K562 (cell line): ENCODE results near the gene TMEM260. TPM values are rescaled to one million over a fixed set of nuclear protein-coding genes. Genes with fewer than 3 reads are reported as not detected.

Experiments used
- ATAC-seq: fragments of 200-7000 bp; cut with Tn5 transposase; 3 replicates; pipeline ENCODE4 v1.9.1; 2020; ENCODE audit warnings: moderate library complexity
- BruUV-seq: library from RNA; stranded (reverse); fragments of 400-500 nt; replicated peaks from 2 replicates; lab custom pipeline; 2021; lab: Mats Ljungman, UMichigan
- CTCF ChIA-PET: fragments of 300-600 bp; formaldehyde crosslinking; extraction: SDS; loops from one replicate; lab custom pipeline; 2021; ENCODE audit warnings: low intra/inter-chr PET ratio; lab: Yijun Ruan, JAX
- POLR2A ChIA-PET: fragments of 300-600, 350-650 bp; sonication (Branson Sonifier 250); formaldehyde crosslinking; extraction: SDS; loops from one replicate; lab custom pipeline; 2021; ENCODE audit warnings: antibody characterized with exemption, inconsistent platforms; lab: Yijun Ruan, JAX
- DNase-seq, 4 experiments: peaks; one replicate each; pipeline versions ENCODE4 v3.0.0 to v3.0.0-alpha.2; 2011 to 2018; ENCODE audit warnings: low spot score in 3 of 4, mixed read lengths in 3 of 4; ENCODE audit errors: extremely low read depth in 1 of 4
- FAIRE-seq: peaks from 2 replicates; lab custom pipeline; 2011; peaks lifted over from hg19 to GRCh38; lab: Jason Lieb, UNC
- H2AFZ ChIP-seq: 2 replicates; pipeline ENCODE4 v1.6.0; 2011; ENCODE audit warnings: low read depth, low read length, control low read depth, inconsistent platforms
- H3K27ac ChIP-seq: fragments of 200-600 bp; 3 replicates; pipeline ENCODE4 v1.8.0; 2011; ENCODE audit warnings: low read depth, mild to moderate bottlenecking, control low read depth, inconsistent platforms, low read length, moderate library complexity, mixed read lengths; ENCODE audit errors: extremely low read depth
- H3K27me3 ChIP-seq, 2 experiments: fragments of 300-600 bp in 1 of 2; 2 replicates in 1 of 2; 3 replicates in 1 of 2; pipeline versions ENCODE4 v1.6.0 to v1.8.0; 2011; ENCODE audit warnings: inconsistent platforms in 2 of 2, low read length in 2 of 2, mild to moderate bottlenecking in 1 of 2, mixed read lengths in 1 of 2, moderate library complexity in 1 of 2; ENCODE audit not compliant: control insufficient read depth in 2 of 2, insufficient read depth in 2 of 2
- H3K36me3 ChIP-seq: fragments of 300-600 bp; 3 replicates; pipeline ENCODE4 v1.8.0; 2011; ENCODE audit warnings: mild to moderate bottlenecking, low read length, inconsistent platforms; ENCODE audit not compliant: control insufficient read depth, insufficient read depth
- H3K4me1 ChIP-seq, 2 experiments: fragments of 200-600 bp in 1 of 2; replicated peaks in 1 of 2; 2 replicates in 1 of 2; 3 replicates in 1 of 2; pipeline versions ENCODE4 v1.5.1 to v1.8.0; 2011; ENCODE audit warnings: inconsistent platforms in 2 of 2, low read length in 2 of 2, mild to moderate bottlenecking in 1 of 2, mixed read lengths in 1 of 2, moderate library complexity in 1 of 2; ENCODE audit not compliant: control insufficient read depth in 2 of 2, insufficient read depth in 2 of 2
- H3K4me2 ChIP-seq: 2 replicates; pipeline ENCODE4 v1.6.1; 2011; ENCODE audit warnings: low read length, control low read depth, inconsistent platforms, mixed read lengths; ENCODE audit not compliant: insufficient read depth
- H3K4me3 ChIP-seq: fragments of 200-600 bp; sonication (generic), shearing (Covaris generic); 2 replicates; pipeline ENCODE4 v1.5.1; 2016; ENCODE audit warnings: control low read depth, inconsistent platforms
- H3K79me2 ChIP-seq: fragments of 200-600 bp; 3 replicates; pipeline ENCODE4 v1.8.0; 2011; ENCODE audit warnings: low read length, inconsistent platforms; ENCODE audit not compliant: control insufficient read depth, insufficient read depth
- H3K9ac ChIP-seq, 2 experiments: 2 replicates each; pipeline versions ENCODE4 v1.6.0 to v1.6.1; 2011; ENCODE audit warnings: low read depth in 2 of 2, low read length in 2 of 2, control low read depth in 1 of 2, inconsistent platforms in 1 of 2, mild to moderate bottlenecking in 1 of 2, mixed read lengths in 1 of 2; ENCODE audit not compliant: insufficient read depth in 1 of 2
- H3K9me1 ChIP-seq: one replicate; pipeline ENCODE4 v1.6.0; 2011; ENCODE audit warnings: inconsistent platforms, mild to moderate bottlenecking, low read length, moderate library complexity; ENCODE audit not compliant: control insufficient read depth, insufficient read depth
- H3K9me3 ChIP-seq: replicated peaks from 2 replicates; pipeline ENCODE4 v1.5.1; 2011; ENCODE audit warnings: low read depth, low read length, inconsistent platforms; ENCODE audit not compliant: control insufficient read depth, insufficient read depth
- H4K20me1 ChIP-seq: replicated peaks from 2 replicates; pipeline ENCODE4 v1.6.1; 2011; ENCODE audit warnings: low read length, inconsistent platforms, mixed read lengths; ENCODE audit not compliant: control insufficient read depth, insufficient read depth
- DIDO1 ChIP-seq: fragments of 450-650 bp; IDR thresholded peaks from 2 replicates; pipeline ENCODE4 v1.6.1; 2016; ENCODE audit warnings: low read depth, missing biosample characterization, missing genetic modification characterization
- ESRRA ChIP-seq: fragments of 450-650 bp; IDR thresholded peaks from 2 replicates; pipeline ENCODE4 v1.6.1; 2014; ENCODE audit warnings: low read depth, mild to moderate bottlenecking, moderate library complexity, borderline replicate concordance
- NCOA1 ChIP-seq: fragments of 450-650 bp; IDR thresholded peaks from 2 replicates; pipeline ENCODE4 v1.6.1; 2016; ENCODE audit warnings: low read depth
- NFYB ChIP-seq: IDR thresholded peaks from 2 replicates; pipeline ENCODE4 v1.6.1; 2011; ENCODE audit warnings: mild to moderate bottlenecking, moderate library complexity; ENCODE audit not compliant: insufficient read length; ENCODE audit errors: extremely low read depth
- NR4A1 ChIP-seq, 2 experiments: fragments of 250-450 bp in 1 of 2; fragments of 450-650 bp in 1 of 2; sonication (Bioruptor Pico) in 1 of 2; IDR thresholded peaks; 2 replicates each; pipeline versions ENCODE4 v1.4.0 to v1.6.1; 2016 to 2020; ENCODE audit warnings: mild to moderate bottlenecking in 2 of 2, missing compliant biosample characterization in 1 of 2, missing genetic modification characterization in 1 of 2, moderate library complexity in 1 of 2
- PCBP2 ChIP-seq: fragments of 200-400 bp; formaldehyde crosslinking; IDR thresholded peaks from 2 replicates; pipeline ENCODE4 v1.6.1; 2018; ENCODE audit warnings: low read length, low read depth, mild to moderate bottlenecking, moderate library complexity; ENCODE audit not compliant: poor library complexity, severe bottlenecking
- RERE ChIP-seq: sonication (generic); formaldehyde crosslinking; IDR thresholded peaks from 2 replicates; pipeline ENCODE4 v1.8.0; 2023; ENCODE audit warnings: missing genetic modification reagents, mild to moderate bottlenecking, borderline replicate concordance
- SIN3A ChIP-seq, 2 experiments: fragments of 150-350 bp in 1 of 2; IDR thresholded peaks; 2 replicates each; pipeline ENCODE4 v1.6.1; 2011 to 2016; ENCODE audit warnings: borderline replicate concordance in 2 of 2, low read depth in 2 of 2, low read length in 2 of 2, mild to moderate bottlenecking in 2 of 2, moderate library complexity in 2 of 2; ENCODE audit not compliant: control insufficient read depth in 1 of 2
- ZNF551 ChIP-seq: fragments of 250-450 bp; sonication (Bioruptor Pico); IDR thresholded peaks from 2 replicates; pipeline ENCODE4 v1.5.0; 2021; ENCODE audit warnings: mild to moderate bottlenecking, moderate library complexity
- WGBS: fragments of 100-300 bp; shearing (Covaris generic); methylation state at CpG from one replicate; pipeline ENCODE4 v1.1.6; 2016; ENCODE audit warnings: low coverage, mixed read lengths; ENCODE audit not compliant: insufficient coverage; ENCODE audit errors: missing lambda C conversion rate; 5-methylcytosine and 5-hydroxymethylcytosine counted together
- in situ Hi-C: fragments of 300-500 bp; cut with MboI; formaldehyde crosslinking; loops from 4 replicates; pipeline ENCODE4 v1.15.0; 2018; ENCODE audit warnings: inconsistent platforms, mixed read lengths
- intact Hi-C: fragments of 100-400 bp; cut with micrococcal nuclease; formaldehyde crosslinking; loops from 2 replicates; pipeline ENCODE4 v1.14.2; 2022
- polyA plus RNA-seq, 8 experiments: library from polyadenylated mRNA; depleted of rRNA in 4 of 8; stranded (reverse) in 5 of 8; unstranded in 3 of 8; fragments of >200 nt; fragmentation: Nextera tagmentation in 2 of 8; fragmentation: Illumina TruSeq in 1 of 8; extraction: Ambion mirVana in 2 of 8; extraction: Trizol in 1 of 8; gene quantifications; 2 replicates each; pipeline versions ENCODE4 v1.2.1 to v1.2.3, GENCODE V29; 2011 to 2014; ENCODE audit warnings: inconsistent platforms in 1 of 8, missing spikeins in 1 of 8
- total RNA-seq, 7 experiments: library from RNA; depleted of rRNA in 6 of 7; stranded (reverse); fragments of >200 nt in 6 of 7; fragmentation: Illumina TruSeq in 2 of 7; extraction: Trizol in 2 of 7; gene quantifications; 2 replicates each; pipeline versions ENCODE4 v1.2.1 to v1.2.3, GENCODE V29; 2011 to 2021; ENCODE audit warnings: low replicate concordance in 1 of 7
- TF ChIP-seq, protein P1 (sequence below): IDR thresholded peaks from 3 replicates; pipeline ENCODE4 v1.6.1; 2011; ENCODE audit warnings: borderline replicate concordance, mild to moderate bottlenecking, moderate library complexity; ENCODE audit not compliant: insufficient read length; ENCODE audit errors: extremely low read depth

The TMEM260 gene
- total and polyA plus RNA-seq, 9 of the 15 experiments (the other 6 are each of a cell fraction or from before 2014, with no cell fraction given), result 2.2 to 9.4 (median 6.0) TPM

- no peak for TF ChIP-seq ZNF551 (CRISPR knock-in tag)
Observed at GRCh38 chr14:56592746-56593544, 13.3 kb downstream of the TMEM260 start (continued).

- no TSS peak for BruUV-seq
- Histone ChIP-seq H3K9me3 (no peaks in the 10 kb centered on the region), H3K4me3 (no peak overlapping the region), H3K27ac (no peak overlapping the region), H3K4me1 (no peaks in the 10 kb centered on the region), H3K79me2 (no peaks in the 10 kb centered on the region), H3K9ac (no peak overlapping the region), H3K4me2 (no peak overlapping the region), H3K36me3 (peaks cover 9% of the 10 kb centered on the region; the same call in 2 of the 3 replicates), H4K20me1 (no peaks in the 10 kb centered on the region), H3K27me3 (no peaks in the 10 kb centered on the region), H3K9me1 (no peaks in the 10 kb centered on the region), H2AFZ (no peak overlapping the region)
- intact Hi-C loops (no loop called here), in situ Hi-C loops (no loop called here)
- TF ChIP-seq NFYB, result no peak
- no peak for TF ChIP-seq ESRRA
- TF ChIP-seq PCBP2, result no peak
- TF ChIP-seq NR4A1 (CRISPR knock-in tag; IDR thresholded peaks at IDR 0.05), result no peak
- TF ChIP-seq NR4A1 (tag; IDR thresholded peaks at IDR 0.05), result no peak
- no peak for TF ChIP-seq DIDO1
- no peak for TF ChIP-seq NCOA1
- TF ChIP-seq, protein P1, sequence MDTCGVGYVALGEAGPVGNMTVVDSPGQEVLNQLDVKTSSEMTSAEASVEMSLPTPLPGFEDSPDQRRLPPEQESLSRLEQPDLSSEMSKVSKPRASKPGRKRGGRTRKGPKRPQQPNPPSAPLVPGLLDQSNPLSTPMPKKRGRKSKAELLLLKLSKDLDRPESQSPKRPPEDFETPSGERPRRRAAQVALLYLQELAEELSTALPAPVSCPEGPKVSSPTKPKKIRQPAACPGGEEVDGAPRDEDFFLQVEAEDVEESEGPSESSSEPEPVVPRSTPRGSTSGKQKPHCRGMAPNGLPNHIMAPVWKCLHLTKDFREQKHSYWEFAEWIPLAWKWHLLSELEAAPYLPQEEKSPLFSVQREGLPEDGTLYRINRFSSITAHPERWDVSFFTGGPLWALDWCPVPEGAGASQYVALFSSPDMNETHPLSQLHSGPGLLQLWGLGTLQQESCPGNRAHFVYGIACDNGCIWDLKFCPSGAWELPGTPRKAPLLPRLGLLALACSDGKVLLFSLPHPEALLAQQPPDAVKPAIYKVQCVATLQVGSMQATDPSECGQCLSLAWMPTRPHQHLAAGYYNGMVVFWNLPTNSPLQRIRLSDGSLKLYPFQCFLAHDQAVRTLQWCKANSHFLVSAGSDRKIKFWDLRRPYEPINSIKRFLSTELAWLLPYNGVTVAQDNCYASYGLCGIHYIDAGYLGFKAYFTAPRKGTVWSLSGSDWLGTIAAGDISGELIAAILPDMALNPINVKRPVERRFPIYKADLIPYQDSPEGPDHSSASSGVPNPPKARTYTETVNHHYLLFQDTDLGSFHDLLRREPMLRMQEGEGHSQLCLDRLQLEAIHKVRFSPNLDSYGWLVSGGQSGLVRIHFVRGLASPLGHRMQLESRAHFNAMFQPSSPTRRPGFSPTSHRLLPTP, result no peak
- TF ChIP-seq SIN3A (IDR thresholded peaks at IDR 0.05; ENCODE audit: borderline replicate concordance in 2 of 2, control insufficient read depth in 1 of 2, low read depth in 2 of 2, low read length in 2 of 2), result no peak
- no peak for TF ChIP-seq RERE
- no peak for ATAC-seq
- CTCF ChIA-PET, result no interaction called here
- 100% methylated on average over 1 of the region's 1 CpG for WGBS
- no peak for DNase-seq
- POLR2A ChIA-PET, result no interaction called here
- FAIRE-seq, result no peak
Observed at GRCh38 chr14:56594428-56594827, 14.8 kb downstream of the TMEM260 start.
